Pons (tissue), 1 donor: Measurements from ENCODE around the gene HDAC8.
"Not testable (repeated sequence)": the region's sequence is repeated elsewhere in the genome, so short reads cannot be mapped to it uniquely, and the experiment has no call there.

ENCODE experiments used
- DNase-seq: peaks from one replicate; pipeline ENCODE4 v3.0.0-alpha.2; 2016; ENCODE audit warnings: low spot score

HDAC8 gene

DNA sequence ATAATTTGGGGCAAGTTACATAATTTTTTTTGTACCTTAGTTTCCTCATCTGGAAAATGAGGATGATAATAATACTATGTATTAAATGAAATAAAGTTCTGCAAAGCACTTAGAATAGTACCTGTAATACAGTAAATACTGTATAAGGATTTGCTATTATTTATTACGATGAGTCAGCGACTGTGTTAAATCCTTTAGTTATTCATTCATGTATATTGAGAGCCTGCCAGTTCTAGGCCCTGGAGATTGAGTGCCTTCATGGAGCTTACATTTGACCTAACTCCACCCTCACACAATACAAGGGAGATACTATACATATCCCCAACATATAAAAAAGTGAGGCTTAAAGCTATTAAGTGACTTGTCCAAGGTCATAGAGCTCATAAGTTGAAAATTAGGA, 199.9 kb downstream of the HDAC8 start:
- no peak for DNase-seq

DNA sequence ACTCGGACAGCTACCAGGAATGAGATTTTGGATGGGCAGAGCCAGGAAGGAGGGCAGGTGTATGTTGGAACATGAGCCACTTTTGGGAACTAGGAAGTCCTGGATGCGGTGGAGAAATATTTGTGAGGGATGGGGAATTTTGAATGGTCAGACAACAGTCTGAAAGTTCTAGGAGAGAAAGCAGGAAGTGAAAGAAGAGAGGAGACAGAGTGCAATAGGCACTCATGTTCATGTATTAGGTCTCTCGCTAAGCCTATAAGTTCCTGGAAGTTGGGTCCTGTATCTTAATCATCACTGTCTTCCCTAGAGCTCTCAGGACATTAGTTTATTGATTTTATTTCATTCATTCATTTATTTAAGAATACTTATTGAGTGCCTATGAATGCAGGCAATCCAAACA, 201.2 kb downstream of the HDAC8 start:
- no peak for DNase-seq

DNA sequence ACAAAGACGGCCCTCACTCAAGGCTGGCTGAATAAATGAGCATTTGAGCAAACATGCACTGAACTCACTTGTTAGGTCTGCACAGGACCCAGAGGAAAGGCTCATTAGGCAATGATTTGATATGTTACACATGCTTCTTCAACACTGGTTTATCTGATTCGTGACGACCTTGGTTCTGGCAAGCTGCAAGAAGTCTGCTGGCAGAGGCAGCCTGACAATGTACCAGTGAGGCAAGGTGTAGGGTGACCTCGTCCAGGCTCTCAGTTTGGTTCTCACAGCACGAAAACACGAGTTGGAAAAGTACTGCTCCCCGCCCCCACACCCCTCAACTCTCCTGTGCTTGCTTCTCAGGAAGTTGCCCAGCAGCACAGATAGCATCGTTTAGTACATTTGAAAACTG, 203.8 kb downstream of the HDAC8 start:
- DNase-seq: peak; percentile 31

DNA sequence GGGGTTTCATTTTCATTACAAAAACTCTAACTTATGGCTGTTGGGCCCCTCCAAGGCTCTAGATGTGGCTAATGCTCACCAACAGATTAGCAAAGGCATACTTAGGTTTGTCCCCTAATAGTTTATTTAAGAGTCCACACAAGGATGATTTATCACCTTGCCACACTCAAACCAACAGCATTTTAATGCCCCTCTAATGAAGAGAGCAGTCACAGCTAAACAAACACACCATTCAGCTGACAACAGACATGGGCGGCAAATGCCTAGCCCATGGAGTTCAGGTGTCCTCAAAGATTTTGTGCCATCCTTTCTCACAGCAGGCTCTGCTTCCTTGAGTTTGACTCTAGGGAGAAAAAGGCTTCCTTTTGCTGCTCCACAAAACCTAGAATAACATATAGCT, 205.1 kb downstream of the HDAC8 start:
- DNase-seq: no peak

DNA sequence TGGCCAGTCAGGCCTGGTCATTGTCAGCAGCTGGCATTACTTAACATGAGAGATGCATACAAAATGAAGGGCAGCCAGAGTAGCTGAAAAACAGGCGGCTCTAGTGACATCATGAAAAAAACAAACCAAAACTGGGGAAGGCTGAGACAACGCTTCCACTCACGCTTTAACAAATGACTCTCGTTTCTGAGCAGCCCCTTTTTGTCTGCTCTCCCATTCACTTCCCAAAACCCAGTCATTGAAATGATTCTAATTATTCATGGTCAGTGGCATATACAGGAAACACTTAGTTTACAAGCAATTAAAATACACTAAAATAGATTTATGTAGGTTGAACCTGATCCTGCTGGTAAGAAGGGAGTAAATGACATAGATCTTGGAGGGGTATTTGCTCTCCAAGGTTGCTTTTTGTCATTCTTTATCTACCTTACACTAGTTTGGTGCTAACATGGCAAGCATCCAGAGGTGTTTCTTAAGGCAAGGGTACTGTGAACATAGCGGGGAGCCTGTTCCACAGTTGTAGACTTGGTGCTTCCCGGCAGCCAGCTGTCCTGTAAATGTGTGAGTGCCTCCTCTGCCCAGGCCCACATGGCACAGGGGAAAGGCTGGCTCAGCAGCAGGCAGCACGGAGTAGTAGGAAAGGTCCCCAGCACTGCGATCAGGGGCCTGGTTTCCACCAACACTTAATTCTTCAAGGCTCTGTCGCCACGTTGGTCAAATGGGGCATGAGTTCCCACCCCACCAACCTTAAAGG, 205.8 kb downstream of the HDAC8 start:
- peak; percentile 31 for DNase-seq

DNA sequence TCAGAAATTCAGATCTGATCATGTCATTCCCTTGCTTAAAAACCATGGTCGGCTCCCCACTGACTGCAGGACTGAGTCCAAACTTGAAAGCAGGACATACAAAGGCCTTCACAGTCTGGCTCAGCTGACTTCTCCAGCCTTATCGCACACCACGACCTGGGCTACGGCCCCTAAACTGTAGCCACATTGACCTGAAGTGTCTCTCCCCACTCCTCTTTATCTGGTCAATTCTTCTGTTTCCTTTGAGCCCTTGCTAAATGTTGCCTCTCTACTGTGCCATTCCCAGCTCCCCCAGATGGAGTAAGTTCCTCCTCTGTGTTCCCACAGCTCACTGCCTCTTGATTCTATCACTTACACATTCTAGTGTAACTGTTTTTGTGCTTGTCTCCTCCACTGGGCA, 206.5 kb downstream of the HDAC8 start:
- no peak for DNase-seq

DNA sequence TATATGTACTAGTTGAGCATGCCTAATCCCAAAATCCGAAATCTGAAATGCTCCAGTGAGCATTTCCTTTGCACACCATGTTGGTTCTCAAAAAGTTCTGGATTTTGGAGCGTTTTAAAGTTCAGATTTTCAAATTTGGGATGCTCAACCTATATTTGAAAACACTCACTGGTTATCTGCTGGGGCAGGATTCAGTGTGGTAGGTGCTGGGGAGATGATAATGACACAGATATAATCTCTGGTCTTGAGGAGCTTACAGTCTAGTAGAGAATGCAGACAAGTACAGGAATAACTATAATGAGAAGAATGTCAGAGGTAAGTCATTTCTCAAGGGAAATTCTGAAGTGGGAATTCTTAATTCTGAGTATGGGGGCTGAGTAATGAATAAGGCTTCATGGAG, 207.5 kb downstream of the HDAC8 start:
- DNase-seq: no peak

DNA sequence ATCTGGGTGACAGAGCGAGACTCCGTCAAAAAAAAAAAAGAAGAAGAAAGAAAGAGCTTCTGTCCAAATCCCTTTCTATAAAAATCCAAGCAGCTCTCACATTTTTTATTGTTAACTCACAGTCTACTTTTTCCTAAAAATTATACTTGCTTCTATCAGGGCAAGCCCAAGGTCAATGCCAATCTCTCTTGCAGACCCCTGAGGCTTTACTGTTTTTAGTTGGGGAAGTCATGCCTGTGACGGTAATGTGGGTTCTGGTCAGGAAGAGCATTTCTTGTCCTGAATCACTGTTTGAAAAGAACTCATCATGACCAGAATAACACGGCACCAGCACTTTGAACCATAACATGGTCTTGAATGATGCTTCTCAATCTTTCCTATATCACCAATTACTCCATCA, 212.3 kb downstream of the HDAC8 start:
- DNase-seq: no peak

DNA sequence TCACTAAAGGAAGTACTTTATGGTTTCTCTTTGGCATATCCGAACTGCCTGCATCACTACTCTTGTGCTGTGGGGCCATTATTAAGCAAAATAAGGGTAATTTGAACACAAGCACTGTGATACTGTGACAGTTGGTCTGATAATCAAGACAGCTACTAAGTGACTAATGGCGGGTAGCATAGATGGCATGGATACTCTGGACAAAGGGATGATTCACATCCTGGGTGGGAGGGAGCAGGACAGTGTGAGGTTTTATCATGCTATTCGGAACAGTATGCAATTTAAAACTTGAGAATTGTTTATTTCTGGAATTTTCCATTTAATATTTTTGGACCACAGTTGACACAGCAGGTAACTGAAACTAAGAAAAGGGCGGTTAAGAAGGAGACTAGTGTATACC, 214.3 kb downstream of the HDAC8 start:
- DNase-seq: peak; percentile 41

DNA sequence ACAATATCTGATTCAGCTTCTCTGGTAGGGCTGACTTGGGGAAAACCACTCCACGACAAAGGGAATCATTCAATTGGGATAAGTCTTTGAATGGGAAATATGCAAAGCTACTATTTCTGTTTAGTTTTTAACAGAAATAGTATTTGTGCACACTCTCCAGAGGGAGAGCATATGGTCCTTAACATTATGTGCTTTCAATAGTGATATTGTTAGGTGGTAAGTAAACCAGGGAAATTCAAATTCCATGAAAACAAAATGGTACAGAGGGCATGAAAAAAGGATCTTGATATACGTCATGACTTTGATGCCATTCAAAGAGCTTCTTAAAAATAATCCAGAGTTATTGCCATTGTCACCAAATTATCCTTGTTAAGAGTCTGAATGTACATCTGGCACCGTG, 219.9 kb downstream of the HDAC8 start:
- DNase-seq: no peak

DNA sequence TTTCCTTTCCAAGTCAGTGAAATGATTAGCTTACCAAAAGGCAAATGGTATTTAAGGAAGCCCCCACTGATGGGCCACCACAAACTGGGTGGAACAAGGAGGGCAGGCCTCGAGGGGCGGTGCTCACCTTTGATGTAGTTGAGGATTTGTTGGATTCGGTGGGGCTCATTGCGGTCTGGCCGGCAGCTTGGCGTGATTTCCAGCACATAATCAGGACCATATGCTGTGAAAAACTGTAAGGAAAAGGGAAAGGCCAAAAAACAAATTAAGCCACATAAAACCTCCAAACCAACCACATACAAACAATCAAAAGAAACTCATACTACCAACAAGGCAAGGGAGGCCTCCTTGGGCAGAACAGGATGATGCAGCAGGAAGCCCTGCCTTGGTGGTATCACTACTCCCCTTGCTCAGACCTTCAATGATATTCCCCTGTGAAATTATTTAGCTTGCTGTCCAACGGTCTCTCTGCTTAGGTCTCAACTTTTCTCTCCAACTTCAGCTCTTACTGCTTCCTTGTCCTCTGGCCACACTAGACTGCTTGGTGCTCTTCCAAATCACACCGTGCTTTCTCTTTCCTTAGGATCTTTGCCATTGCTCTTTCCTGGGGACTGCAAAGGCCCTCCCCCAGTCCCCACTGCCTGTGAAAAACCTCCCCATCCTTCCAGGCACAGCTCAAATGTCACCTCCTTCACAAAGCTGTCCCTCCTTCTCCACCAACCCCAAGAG, 220.9 kb downstream of the HDAC8 start:
- DNase-seq: no peak

DNA sequence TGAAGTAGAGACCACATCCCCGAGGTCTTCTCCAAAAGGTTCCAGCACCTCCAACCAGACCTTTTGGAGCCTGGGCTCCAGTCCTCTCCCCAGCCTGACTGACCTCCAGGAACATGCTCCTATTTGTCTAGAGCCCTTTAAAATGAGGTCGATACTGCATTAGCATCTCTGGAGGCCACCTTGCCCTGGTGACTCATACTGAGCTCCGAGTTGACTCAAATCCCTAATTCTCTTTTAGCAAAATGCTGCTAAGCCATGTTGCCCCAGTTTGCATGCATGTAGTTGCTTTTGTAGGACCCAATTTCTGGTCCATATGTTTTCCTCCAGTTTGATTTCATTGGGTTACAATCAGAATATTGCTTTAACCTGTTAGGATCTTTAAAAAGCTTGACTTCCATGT, 223.5 kb downstream of the HDAC8 start:
- DNase-seq: no peak

DNA sequence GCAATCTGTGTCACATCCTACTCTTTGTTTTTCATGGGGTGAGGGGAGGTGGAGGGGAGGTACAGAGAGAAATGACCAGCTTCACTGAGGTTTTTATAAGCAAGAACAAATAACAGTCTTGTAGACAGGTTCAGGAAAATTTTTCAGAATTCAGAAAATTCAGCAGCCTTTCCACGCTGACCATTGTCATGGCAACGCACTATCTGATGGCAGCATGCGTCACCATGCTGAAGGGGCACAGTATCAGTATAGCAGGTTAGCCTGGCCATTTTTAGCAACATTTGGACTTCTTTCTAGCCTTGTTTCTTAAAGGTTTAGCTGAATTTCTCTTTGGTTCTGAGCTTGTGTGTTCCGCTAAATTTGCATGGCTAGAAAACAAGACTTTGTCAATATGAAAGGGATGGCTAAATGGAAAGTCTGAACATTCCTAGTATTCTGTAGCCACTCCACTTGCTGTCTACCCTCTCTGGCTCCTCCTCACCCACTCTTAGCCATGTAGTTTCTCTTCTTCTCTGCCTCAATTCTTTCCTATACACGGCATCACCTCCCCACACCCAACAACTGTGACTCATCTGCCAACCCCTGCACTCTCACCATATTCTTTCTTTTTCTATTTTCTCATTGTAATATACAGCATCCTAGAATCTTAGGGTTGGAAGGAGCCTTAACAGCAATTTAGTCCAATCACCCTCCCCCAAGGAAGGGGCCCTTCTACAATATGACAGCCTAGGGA, 224.2 kb downstream of the HDAC8 start:
- no peak for DNase-seq

DNA sequence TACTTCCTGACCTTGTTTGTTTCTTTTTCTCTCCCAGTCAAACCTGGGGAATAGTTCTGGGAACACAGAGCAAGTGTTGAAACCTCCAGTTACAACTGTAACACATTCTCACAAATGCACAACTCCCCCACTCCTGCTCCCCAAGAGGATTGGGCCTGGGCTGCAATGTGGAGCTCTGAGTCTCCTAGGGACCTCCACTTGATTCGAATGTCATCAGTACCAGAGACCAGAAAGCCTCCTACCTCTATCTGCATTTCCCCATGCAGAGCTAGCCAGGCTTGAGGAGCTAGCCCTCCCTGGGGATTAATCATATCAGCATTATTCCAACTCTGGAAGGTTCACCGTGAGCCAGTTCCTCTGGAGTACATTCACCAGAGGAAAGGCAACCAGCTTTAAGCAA, 225.3 kb downstream of the HDAC8 start:
- no peak for DNase-seq

DNA sequence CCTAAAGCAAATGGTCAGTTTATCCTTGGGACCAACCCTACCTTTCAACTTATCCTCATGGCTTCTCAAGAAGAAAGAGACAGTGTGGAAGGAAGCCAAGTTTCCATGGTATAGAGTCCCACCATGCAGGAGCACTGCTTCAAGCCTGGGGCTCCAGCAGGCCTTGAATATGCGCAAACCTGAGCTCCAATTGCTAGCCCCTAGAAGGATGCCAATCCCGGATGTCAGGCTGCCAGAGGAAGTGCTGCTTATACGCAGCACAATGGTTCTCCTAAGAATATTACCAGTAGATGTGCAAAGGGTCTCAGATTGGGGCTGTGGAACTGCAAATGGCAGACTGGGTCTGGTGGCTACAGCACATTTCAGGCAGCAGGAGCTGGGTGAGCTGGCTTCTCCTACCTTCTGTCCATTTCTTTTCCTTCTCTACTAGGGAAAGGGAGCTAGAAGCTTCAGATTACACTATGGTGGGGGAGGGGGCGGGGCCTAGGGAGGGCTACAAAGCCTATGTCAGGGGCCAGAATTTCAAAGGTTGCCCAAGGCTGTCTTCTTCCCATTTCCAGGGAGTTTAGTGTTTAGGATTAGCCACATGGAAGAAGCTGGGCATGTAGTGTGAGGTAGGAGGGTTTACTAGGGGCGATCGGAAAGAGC, 226.2 kb downstream of the HDAC8 start:
- DNase-seq: no peak

DNA sequence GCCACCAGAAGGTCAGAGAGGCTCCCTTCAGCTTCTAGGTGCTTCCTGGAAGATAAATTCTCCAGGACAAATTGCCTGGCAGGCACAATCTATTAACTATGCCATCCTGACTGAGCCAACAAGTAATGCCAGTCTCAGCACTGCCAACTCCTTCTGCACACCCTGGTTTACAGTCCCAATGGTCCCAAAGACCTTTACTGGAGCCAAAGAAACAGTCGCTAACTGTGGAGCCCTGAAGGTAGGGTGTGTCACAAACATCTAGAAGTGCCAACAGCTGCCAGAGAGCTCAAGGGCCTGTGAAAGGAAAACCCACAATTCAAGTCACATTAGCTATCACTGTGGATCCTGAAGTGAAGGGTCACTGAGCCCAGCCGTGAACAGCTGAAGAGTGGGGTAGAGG, 232.0 kb downstream of the HDAC8 start:
- DNase-seq: no peak

DNA sequence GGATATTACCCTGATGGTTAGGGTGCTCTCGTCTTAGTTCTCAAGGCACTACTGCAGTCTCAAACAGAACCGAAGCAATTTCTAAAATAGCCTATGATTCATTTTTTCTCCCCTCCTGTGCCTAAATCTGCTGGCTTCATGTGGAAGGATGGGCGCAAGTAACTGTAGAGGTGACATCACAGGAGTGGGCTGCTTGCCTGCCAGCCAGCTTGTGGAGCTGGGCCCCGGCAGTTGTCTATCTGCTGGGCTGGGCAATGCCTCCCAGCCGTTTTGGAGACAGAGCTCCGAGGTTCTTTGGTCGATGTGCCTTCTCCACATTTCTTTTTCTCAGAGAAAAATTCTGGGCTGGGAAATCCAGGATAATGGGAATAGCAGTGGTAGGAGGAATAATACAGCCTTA, 232.6 kb downstream of the HDAC8 start:
- no peak for DNase-seq

DNA sequence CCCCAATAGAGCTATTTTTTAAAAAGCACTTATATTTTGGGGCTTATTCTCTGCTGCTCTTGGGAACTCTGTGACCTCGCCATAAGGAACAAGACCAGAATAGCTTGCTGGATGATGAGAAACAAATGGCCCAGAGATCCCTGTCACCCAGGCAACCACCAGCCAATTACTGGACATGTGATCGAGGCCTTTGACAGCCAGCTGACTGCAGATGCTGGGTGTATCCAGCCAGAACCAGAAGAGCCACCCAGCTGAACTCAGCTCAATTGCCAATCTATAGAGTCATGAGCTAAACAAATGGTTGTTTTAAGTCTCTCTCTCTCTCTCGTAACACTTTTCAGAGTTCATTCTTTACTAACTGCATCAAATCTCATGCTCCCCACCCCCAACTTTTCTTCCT, 242.5 kb downstream of the HDAC8 start:
- DNase-seq: no peak

DNA sequence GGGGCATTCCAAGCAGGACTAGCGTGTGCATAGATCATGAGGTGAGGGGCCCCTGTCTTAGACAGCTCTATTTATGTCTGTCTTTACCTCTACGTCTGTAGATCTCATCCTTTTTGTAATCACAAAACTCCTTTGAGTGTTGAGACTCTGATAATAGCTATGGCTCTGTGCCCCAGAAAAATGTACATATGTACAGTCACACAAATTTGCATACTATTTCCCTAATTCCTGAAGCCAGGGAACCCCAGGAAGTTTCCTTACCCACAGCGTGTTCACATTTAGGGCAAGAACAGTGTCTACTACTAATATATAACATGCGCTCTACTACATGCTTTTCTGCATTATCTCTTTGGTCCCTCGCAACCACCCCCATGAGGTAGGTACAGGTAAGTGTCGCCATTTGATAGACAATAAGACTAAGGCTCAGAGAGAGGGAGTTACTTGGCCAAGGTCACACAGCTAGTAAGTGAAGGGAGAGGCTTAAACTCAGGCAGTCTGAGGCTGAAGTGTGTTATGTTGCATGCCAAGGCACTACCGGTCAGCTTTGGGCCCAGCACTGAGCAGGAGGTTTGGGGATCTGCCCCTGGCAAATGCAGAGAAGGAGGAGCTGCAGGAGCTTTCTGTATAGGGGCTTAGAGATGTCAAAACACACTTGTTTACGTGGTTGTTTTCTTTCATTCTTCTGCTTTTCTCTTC, 245.9 kb downstream of the HDAC8 start:
- no peak for DNase-seq

DNA sequence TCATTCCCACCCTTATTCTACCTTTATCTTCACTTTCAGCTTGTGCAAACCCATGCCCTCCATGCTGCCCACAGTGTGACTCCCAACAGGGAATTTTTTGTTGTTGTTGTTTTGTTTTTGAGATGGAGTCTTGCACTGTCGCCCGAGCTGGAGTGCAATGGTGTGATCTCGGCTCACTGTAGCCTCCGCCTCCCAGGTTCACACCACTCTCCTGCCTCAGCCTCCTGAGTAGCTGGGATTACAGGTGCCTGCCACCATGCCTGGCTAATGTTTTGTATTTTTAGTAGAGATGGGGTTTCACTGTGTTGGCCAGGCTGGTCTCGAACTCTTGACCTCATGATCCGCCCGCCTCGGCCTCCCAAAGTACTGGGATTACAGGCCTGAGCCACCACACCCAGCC, 253.0 kb downstream of the HDAC8 start:
- DNase-seq: not testable (repeated sequence)

DNA sequence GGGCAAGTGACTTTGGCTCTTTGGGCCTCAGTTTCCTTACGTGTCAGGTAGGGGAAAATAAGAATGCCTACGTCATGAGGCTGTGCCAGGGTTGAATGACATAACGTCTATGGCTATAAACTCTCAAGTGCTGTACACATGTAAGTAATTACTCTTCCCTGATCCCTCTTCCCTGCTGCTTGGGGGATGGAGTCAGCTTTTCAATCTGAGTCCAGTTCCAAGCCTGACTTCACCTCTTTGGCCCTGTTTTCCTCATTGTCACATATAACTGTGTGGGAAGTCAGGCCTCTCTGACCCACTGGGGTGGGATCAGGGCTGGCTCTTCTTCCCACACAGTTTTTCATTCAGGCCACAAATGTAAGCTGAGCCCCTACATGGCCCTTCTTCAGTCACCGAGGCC, 255.5 kb downstream of the HDAC8 start:
- no peak for DNase-seq
